H9 (cell line): Measurements from ENCODE around the gene MREG. TPM values are rescaled to one million over a fixed set of nuclear protein-coding genes. Genes with fewer than 3 reads are reported as not detected.

Source experiments
- DNase-seq: peaks from one replicate; pipeline ENCODE4 v3.0.0-alpha.2; 2017
- H2AFZ ChIP-seq: one replicate; pipeline ENCODE4 v1.6.1; 2013; ENCODE audit warnings: mild to moderate bottlenecking, low read length, control low read depth, moderate library complexity
- H2AK5ac ChIP-seq: 2 replicates; pipeline ENCODE4 v1.6.1; 2013; ENCODE audit warnings: low read length, control low read depth, mixed read lengths; ENCODE audit not compliant: insufficient read length
- H2BK120ac ChIP-seq: one replicate; pipeline ENCODE4 v1.6.1; 2013; ENCODE audit warnings: low read depth, mild to moderate bottlenecking, low read length, control low read depth, inconsistent platforms; ENCODE audit not compliant: poor library complexity, severe bottlenecking
- H2BK12ac ChIP-seq: 2 replicates; pipeline ENCODE4 v1.6.1; 2013; ENCODE audit warnings: low read length, control low read depth, mixed read lengths, low read depth; ENCODE audit not compliant: insufficient read length
- H2BK15ac ChIP-seq: 2 replicates; pipeline ENCODE4 v1.6.1; 2013; ENCODE audit warnings: low read depth, low read length, control low read depth
- H2BK20ac ChIP-seq: one replicate; pipeline ENCODE4 v1.6.1; 2013; ENCODE audit warnings: low read depth, mild to moderate bottlenecking, low read length, control low read depth, inconsistent platforms; ENCODE audit not compliant: poor library complexity, severe bottlenecking
- H2BK5ac ChIP-seq: 2 replicates; pipeline ENCODE4 v1.6.1; 2013; ENCODE audit warnings: low read length, control low read depth, mixed read lengths; ENCODE audit not compliant: insufficient read length
- H3K14ac ChIP-seq: 2 replicates; pipeline ENCODE4 v1.6.1; 2013; ENCODE audit warnings: low read length, control low read depth; ENCODE audit not compliant: insufficient read depth
- H3K18ac ChIP-seq: 2 replicates; pipeline ENCODE4 v1.6.1; 2013; ENCODE audit warnings: low read depth, mild to moderate bottlenecking, mixed read lengths, low read length, control low read depth; ENCODE audit not compliant: insufficient read length
- H3K23ac ChIP-seq: 2 replicates; pipeline ENCODE4 v1.6.1; 2013; ENCODE audit warnings: low read length, control low read depth, mixed read lengths, low read depth; ENCODE audit not compliant: insufficient read length
- H3K23me2 ChIP-seq: 2 replicates; pipeline ENCODE4 v1.6.1; 2013; ENCODE audit warnings: low read depth, mild to moderate bottlenecking, mixed read lengths, low read length, control low read depth; ENCODE audit not compliant: insufficient read length, poor library complexity, severe bottlenecking
- H3K27ac ChIP-seq: 2 replicates; pipeline ENCODE4 v1.5.1; 2013; ENCODE audit warnings: low read length, control low read depth, mixed read lengths, low read depth; ENCODE audit not compliant: insufficient read length
- H3K27me3 ChIP-seq: 2 replicates; pipeline ENCODE4 v1.6.1; 2013; ENCODE audit warnings: low read length, control low read depth, inconsistent platforms; ENCODE audit not compliant: insufficient read depth
- H3K4ac ChIP-seq: 2 replicates; pipeline ENCODE4 v1.6.1; 2013; ENCODE audit warnings: low read depth, mild to moderate bottlenecking, control low read depth, inconsistent platforms, low read length, moderate library complexity
- H3K4me1 ChIP-seq: 2 replicates; pipeline ENCODE4 v1.6.1; 2013; ENCODE audit warnings: low read length, control low read depth, inconsistent platforms; ENCODE audit not compliant: insufficient read depth
- H3K4me2 ChIP-seq: 2 replicates; pipeline ENCODE4 v1.6.1; 2013; ENCODE audit warnings: low read length, control low read depth, mixed read lengths; ENCODE audit not compliant: insufficient read length, insufficient read depth
- H3K56ac ChIP-seq: 2 replicates; pipeline ENCODE4 v1.6.1; 2013; ENCODE audit warnings: low read depth, mild to moderate bottlenecking, mixed read lengths, low read length, control low read depth; ENCODE audit not compliant: insufficient read length
- H3K79me1 ChIP-seq: 2 replicates; pipeline ENCODE4 v1.6.1; 2013; ENCODE audit warnings: low read depth, mild to moderate bottlenecking, moderate library complexity, low read length, control low read depth, inconsistent platforms; ENCODE audit not compliant: insufficient read depth, poor library complexity, severe bottlenecking
- H3K79me2 ChIP-seq: 2 replicates; pipeline ENCODE4 v1.6.1; 2013; ENCODE audit warnings: low read length, control low read depth, inconsistent platforms; ENCODE audit not compliant: insufficient read depth
- H3K9ac ChIP-seq: 2 replicates; pipeline ENCODE4 v1.6.1; 2013; ENCODE audit warnings: low read length, control low read depth, mixed read lengths; ENCODE audit not compliant: insufficient read length; ENCODE audit errors: extremely low read depth
- H3K9me3 ChIP-seq: one replicate; pipeline ENCODE4 v1.6.1; 2013; ENCODE audit warnings: low read depth, low read length, inconsistent platforms; ENCODE audit not compliant: control insufficient read depth
- H3T11ph ChIP-seq: one replicate; pipeline ENCODE4 v1.6.1; 2013; ENCODE audit warnings: mild to moderate bottlenecking, low read length, control low read depth, inconsistent platforms
- H4K20me1 ChIP-seq: one replicate; pipeline ENCODE4 v1.6.1; 2013; ENCODE audit not compliant: control insufficient read depth, insufficient read length, insufficient read depth
- H4K5ac ChIP-seq: 2 replicates; pipeline ENCODE4 v1.6.1; 2013; ENCODE audit warnings: low read depth, mild to moderate bottlenecking, mixed read lengths, low read length, control low read depth; ENCODE audit not compliant: insufficient read length
- H4K8ac ChIP-seq: replicated peaks from 2 replicates; pipeline ENCODE4 v1.6.1; 2013; ENCODE audit warnings: low read length, control low read depth, mixed read lengths, low read depth; ENCODE audit not compliant: insufficient read length
- H4K91ac ChIP-seq: 2 replicates; pipeline ENCODE4 v1.6.1; 2013; ENCODE audit warnings: low read depth, mild to moderate bottlenecking, moderate library complexity, mixed read lengths, low read length, control low read depth; ENCODE audit not compliant: insufficient read length
- H3K27ac Mint-ChIP-seq, 3 experiments: 2 replicates in 2 of 3; 3 replicates in 1 of 3; pipeline ENCODE4 v1.8.0; 2020 to 2021; ENCODE audit warnings: mixed read lengths in 3 of 3, mild to moderate bottlenecking in 1 of 3, moderate library complexity in 1 of 3
- H3K27me3 Mint-ChIP-seq: 2 replicates; pipeline ENCODE4 v1.8.0; 2021; ENCODE audit warnings: low read depth, mild to moderate bottlenecking, moderate library complexity, mixed read lengths
- H3K36me3 Mint-ChIP-seq, 3 experiments: 2 replicates in 2 of 3; 3 replicates in 1 of 3; pipeline ENCODE4 v1.8.0; 2020 to 2021; ENCODE audit warnings: low read depth in 3 of 3, mixed read lengths in 3 of 3; ENCODE audit not compliant: insufficient read depth in 1 of 3
- H3K4me1 Mint-ChIP-seq, 2 experiments: 2 replicates each; pipeline ENCODE4 v1.8.0; 2020; ENCODE audit warnings: mixed read lengths in 2 of 2
- H3K4me3 Mint-ChIP-seq, 2 experiments: 2 replicates in 1 of 2; 3 replicates in 1 of 2; pipeline ENCODE4 v1.8.0; 2020 to 2021; ENCODE audit warnings: mild to moderate bottlenecking in 2 of 2, mixed read lengths in 2 of 2, moderate library complexity in 1 of 2
- H3K9me3 Mint-ChIP-seq, 2 experiments: 2 replicates in 1 of 2; 3 replicates in 1 of 2; pipeline ENCODE4 v1.8.0; 2020; ENCODE audit warnings: mild to moderate bottlenecking in 2 of 2, mixed read lengths in 2 of 2, moderate library complexity in 1 of 2
- WGBS: extraction: QIAGEN DNeasy Blood & Tissue Kit; methylation state at CpG from one replicate; pipeline ENCODE4 v1.1.7; 2013; ENCODE audit warnings: missing lambda C conversion rate, low lambda C conversion rate, mixed read lengths; ENCODE audit not compliant: insufficient read length; ENCODE audit errors: extremely low coverage; 5-methylcytosine and 5-hydroxymethylcytosine counted together
- total RNA-seq: library from RNA; stranded (reverse); gene quantifications from 2 replicates; pipeline ENCODE4 v1.2.1, GENCODE V29; 2021
- TF ChIP-seq, protein P1 (sequence below): fragments of 200-600 bp; sonication (generic); conservative IDR thresholded peaks from 3 replicates; pipeline ENCODE4 v1.8.0; 2021; ENCODE audit warnings: antibody characterized with exemption, mild to moderate bottlenecking

Gene MREG
- total RNA-seq, 1 experiment from 2014 or later: 21.8 TPM

DNA sequence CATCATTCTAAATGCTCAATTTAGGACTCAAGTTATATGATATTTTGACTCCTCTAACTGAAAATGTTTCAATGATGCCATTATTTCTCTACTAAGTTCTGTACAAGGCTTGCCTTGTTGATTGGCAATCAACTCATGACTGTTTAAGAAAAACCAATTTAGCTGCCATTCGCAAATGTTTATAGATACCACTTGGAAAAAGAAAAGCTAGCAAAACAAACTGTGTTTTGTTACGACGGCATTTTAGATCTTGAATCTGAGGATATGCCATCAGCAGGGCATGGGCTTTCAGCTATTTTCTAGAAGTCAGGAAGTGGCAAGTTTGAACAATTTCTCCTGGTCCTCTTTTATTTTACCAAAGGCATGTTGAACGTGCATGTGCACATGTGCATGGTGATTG is 65.3 kb downstream of the MREG start:
- no peak overlapping the region for H2BK20ac ChIP-seq
- WGBS: no CpG with 5 or more reads among the region's 4 CpGs
- no peak overlapping the region for H3K9ac ChIP-seq
- no peak for DNase-seq
- no peaks in the 10 kb centered on the region for H4K20me1 ChIP-seq
- H3K4me1 ChIP-seq: no peaks in the 10 kb centered on the region
- H3K4me3 Mint-ChIP-seq: no peak overlapping the region
- H3K79me2 ChIP-seq: no peaks in the 10 kb centered on the region
- no peak overlapping the region for H3K18ac ChIP-seq
- no peak overlapping the region for H4K5ac ChIP-seq
- H3K9me3 Mint-ChIP-seq: no peaks in the 10 kb centered on the region
- H4K8ac ChIP-seq: no peak overlapping the region
- H2AFZ ChIP-seq: no peak overlapping the region
- no peak overlapping the region for H3T11ph ChIP-seq
- H3K27ac ChIP-seq: no peak overlapping the region
- no peak overlapping the region for H2BK15ac ChIP-seq
- peaks cover 12 to 31% (median 26%) of the 10 kb centered on the region in 3 experiments; a peak in 6 of 7 replicates for H3K36me3 Mint-ChIP-seq
- peaks cover 3 to 6% of the 10 kb centered on the region in 2 experiments; a peak in 3 of 4 replicates for H3K4me1 Mint-ChIP-seq
- H3K4ac ChIP-seq: no peak overlapping the region
- no peak overlapping the region for H2BK120ac ChIP-seq
- H3K23ac ChIP-seq: no peak overlapping the region
- H3K27ac Mint-ChIP-seq: no peak overlapping the region
- H3K23me2 ChIP-seq: no peaks in the 10 kb centered on the region
- no peak overlapping the region for H2AK5ac ChIP-seq
- no peak overlapping the region for H4K91ac ChIP-seq
- no peak overlapping the region for H2BK5ac ChIP-seq
- no peaks in the 10 kb centered on the region for H3K27me3 Mint-ChIP-seq
- H2BK12ac ChIP-seq: no peak overlapping the region
- no peaks in the 10 kb centered on the region for H3K9me3 ChIP-seq
- no peak overlapping the region for H3K14ac ChIP-seq
- no peak overlapping the region for H3K4me2 ChIP-seq
- no peak overlapping the region for H3K56ac ChIP-seq
- TF ChIP-seq, protein P1, sequence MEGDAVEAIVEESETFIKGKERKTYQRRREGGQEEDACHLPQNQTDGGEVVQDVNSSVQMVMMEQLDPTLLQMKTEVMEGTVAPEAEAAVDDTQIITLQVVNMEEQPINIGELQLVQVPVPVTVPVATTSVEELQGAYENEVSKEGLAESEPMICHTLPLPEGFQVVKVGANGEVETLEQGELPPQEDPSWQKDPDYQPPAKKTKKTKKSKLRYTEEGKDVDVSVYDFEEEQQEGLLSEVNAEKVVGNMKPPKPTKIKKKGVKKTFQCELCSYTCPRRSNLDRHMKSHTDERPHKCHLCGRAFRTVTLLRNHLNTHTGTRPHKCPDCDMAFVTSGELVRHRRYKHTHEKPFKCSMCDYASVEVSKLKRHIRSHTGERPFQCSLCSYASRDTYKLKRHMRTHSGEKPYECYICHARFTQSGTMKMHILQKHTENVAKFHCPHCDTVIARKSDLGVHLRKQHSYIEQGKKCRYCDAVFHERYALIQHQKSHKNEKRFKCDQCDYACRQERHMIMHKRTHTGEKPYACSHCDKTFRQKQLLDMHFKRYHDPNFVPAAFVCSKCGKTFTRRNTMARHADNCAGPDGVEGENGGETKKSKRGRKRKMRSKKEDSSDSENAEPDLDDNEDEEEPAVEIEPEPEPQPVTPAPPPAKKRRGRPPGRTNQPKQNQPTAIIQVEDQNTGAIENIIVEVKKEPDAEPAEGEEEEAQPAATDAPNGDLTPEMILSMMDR: no peak
- no peaks in the 10 kb centered on the region for H3K27me3 ChIP-seq
- H3K79me1 ChIP-seq: peaks cover 3% of the 10 kb centered on the region
